GM12878 (cell line): ENCODE measurements around the gene NFE2L2. TPM values are rescaled to one million over a fixed set of nuclear protein-coding genes. Genes with fewer than 3 reads are reported as not detected.

Source experiments
- ATAC-seq: fragments of 200-7000 bp; cut with Tn5 transposase; 3 replicates; pipeline ENCODE4 v1.9.1; 2020; ENCODE audit warnings: mild to moderate bottlenecking, moderate library complexity
- BruUV-seq: library from RNA; stranded (reverse); fragments of 400-500 nt; replicated peaks from 2 replicates; lab custom pipeline; 2021; lab: Mats Ljungman, UMichigan
- CTCF ChIA-PET: fragments of 300-600 bp; sonication (Branson Sonifier 250); formaldehyde crosslinking; extraction: SDS; loops from one replicate; lab custom pipeline; 2021; ENCODE audit warnings: inconsistent platforms; lab: Yijun Ruan, JAX
- POLR2A ChIA-PET: fragments of 350-600 bp; formaldehyde crosslinking; extraction: SDS; loops from one replicate; lab custom pipeline; 2021; ENCODE audit warnings: inconsistent platforms; lab: Charles Lee
- RAD21 ChIA-PET: fragments of 300-600 bp; sonication (Branson Sonifier 250); formaldehyde crosslinking; loops from one replicate; lab custom pipeline; 2023; ENCODE audit warnings: antibody characterized with exemption; ENCODE audit not compliant: unreplicated experiment; lab: Charles Lee
- SMC1A ChIA-PET: fragments of 300-600 bp; sonication (Branson Sonifier 250); formaldehyde crosslinking; loops from one replicate; lab custom pipeline; 2023; ENCODE audit not compliant: unreplicated experiment, uncharacterized antibody; lab: Charles Lee
- DNase-seq: peaks from one replicate; pipeline ENCODE4 v3.0.0-alpha.2; 2011; ENCODE audit warnings: low read depth, low spot score
- FAIRE-seq: peaks from 3 replicates; lab custom pipeline; 2011; peaks lifted over from hg19 to GRCh38; lab: Jason Lieb, UNC
- H2AFZ ChIP-seq: 2 replicates; pipeline ENCODE4 v1.6.0; 2011; ENCODE audit warnings: low read depth, low read length, control low read depth; ENCODE audit not compliant: control insufficient read depth
- H3K27ac ChIP-seq: 2 replicates; pipeline ENCODE4 v1.5.1; 2011; ENCODE audit warnings: control low read depth; ENCODE audit not compliant: control insufficient read depth, insufficient read depth
- H3K27me3 ChIP-seq, 2 experiments: replicated peaks in 1 of 2; 2 replicates each; pipeline versions ENCODE4 v1.6.0 to v1.6.1; 2011; ENCODE audit warnings: low read length in 1 of 2; ENCODE audit not compliant: control insufficient read depth in 2 of 2, insufficient read depth in 2 of 2
- H3K36me3 ChIP-seq, 2 experiments: 2 replicates each; pipeline ENCODE4 v1.5.1; 2011; ENCODE audit warnings: low read length in 1 of 2; ENCODE audit not compliant: control insufficient read depth in 2 of 2, insufficient read depth in 2 of 2
- H3K4me1 ChIP-seq: 2 replicates; pipeline ENCODE4 v1.6.1; 2011; ENCODE audit warnings: mild to moderate bottlenecking, low read length, moderate library complexity, mixed read lengths; ENCODE audit not compliant: control insufficient read depth, insufficient read depth
- H3K4me2 ChIP-seq: 2 replicates; pipeline ENCODE4 v1.6.0; 2011; ENCODE audit warnings: control low read depth; ENCODE audit not compliant: control insufficient read depth, insufficient read depth
- H3K4me3 ChIP-seq: fragments of 200-600 bp; sonication (generic); 2 replicates; pipeline ENCODE4 v1.5.1; 2016
- H3K79me2 ChIP-seq: 2 replicates; pipeline ENCODE4 v1.6.0; 2011; ENCODE audit warnings: low read length; ENCODE audit not compliant: control insufficient read depth, insufficient read depth
- H3K9ac ChIP-seq: 2 replicates; pipeline ENCODE4 v1.8.0; 2011; ENCODE audit warnings: low read length, control low read depth, mixed read lengths; ENCODE audit not compliant: control insufficient read depth, insufficient read depth
- H3K9me3 ChIP-seq: replicated peaks from 3 replicates; pipeline ENCODE4 v1.5.1; 2011; ENCODE audit warnings: mild to moderate bottlenecking, low read length; ENCODE audit not compliant: control insufficient read depth, insufficient read depth
- H4K20me1 ChIP-seq: 2 replicates; pipeline ENCODE4 v1.6.0; 2011; ENCODE audit not compliant: control insufficient read depth, insufficient read depth
- CHD2 ChIP-seq: IDR thresholded peaks from 2 replicates; pipeline ENCODE4 v1.6.1; 2011; ENCODE audit warnings: low read depth, low read length, improper control_type of control experiment, borderline replicate concordance
- CREM ChIP-seq: IDR thresholded peaks from 2 replicates; pipeline ENCODE4 v1.6.1; 2014; ENCODE audit warnings: antibody characterized with exemption, low read depth
- DPF2 ChIP-seq: fragments of 450-650 bp; IDR thresholded peaks from 2 replicates; pipeline ENCODE4 v1.6.1; 2017; ENCODE audit warnings: mild to moderate bottlenecking
- GABPA ChIP-seq: IDR thresholded peaks from 2 replicates; pipeline ENCODE4 v1.6.1; 2014; ENCODE audit warnings: antibody characterized with exemption, low read depth, mild to moderate bottlenecking, inconsistent platforms
- HDAC6 ChIP-seq: fragments of 200-600 bp; sonication (generic); IDR thresholded peaks from one replicate; pipeline ENCODE4 v1.8.0; 2017; ENCODE audit warnings: antibody characterized with exemption; ENCODE audit not compliant: unreplicated experiment
- IRF3 ChIP-seq: fragments of 450-650 bp; IDR thresholded peaks from 2 replicates; pipeline ENCODE4 v1.6.1; 2014; ENCODE audit warnings: mild to moderate bottlenecking
- NFYB ChIP-seq: IDR thresholded peaks from 2 replicates; pipeline ENCODE4 v1.6.1; 2011; ENCODE audit warnings: low read depth, mild to moderate bottlenecking, low read length, improper control_type of control experiment, moderate library complexity; ENCODE audit not compliant: insufficient read depth
- NR2C1 ChIP-seq: fragments of 450-650 bp; IDR thresholded peaks from 2 replicates; pipeline ENCODE4 v1.6.1; 2017; ENCODE audit warnings: antibody characterized with exemption, mild to moderate bottlenecking, moderate library complexity
- RAD21 ChIP-seq: IDR thresholded peaks from 2 replicates; pipeline ENCODE4 v1.6.1; 2011; ENCODE audit warnings: mild to moderate bottlenecking, low read depth, low read length, moderate library complexity; ENCODE audit not compliant: insufficient read depth
- RAD51 ChIP-seq: fragments of 450-650 bp; IDR thresholded peaks from 2 replicates; pipeline ENCODE4 v1.6.1; 2016; ENCODE audit warnings: moderate library complexity, mild to moderate bottlenecking, inconsistent platforms
- RUNX3 ChIP-seq: IDR thresholded peaks from 2 replicates; pipeline ENCODE4 v1.6.1; 2012; ENCODE audit warnings: low read length, inconsistent platforms
- TARDBP ChIP-seq: IDR thresholded peaks from 2 replicates; pipeline ENCODE4 v1.6.1; 2016; ENCODE audit warnings: borderline replicate concordance
- TBL1XR1 ChIP-seq: IDR thresholded peaks from 2 replicates; pipeline ENCODE4 v1.6.1; 2012; ENCODE audit warnings: low read depth, low read length, improper control_type of control experiment
- TCF7 ChIP-seq: IDR thresholded peaks from 2 replicates; pipeline ENCODE4 v1.6.1; 2014; ENCODE audit warnings: antibody characterized with exemption, borderline replicate concordance
- WRNIP1 ChIP-seq: IDR thresholded peaks from 2 replicates; pipeline ENCODE4 v1.6.1; 2011; ENCODE audit warnings: low read depth, low read length, improper control_type of control experiment, borderline replicate concordance
- ZNF207 ChIP-seq: fragments of 450-650 bp; IDR thresholded peaks from 2 replicates; pipeline ENCODE4 v1.6.1; 2014; ENCODE audit warnings: antibody characterized with exemption, mild to moderate bottlenecking, borderline replicate concordance
- WGBS: methylation state at CpG from one replicate; pipeline ENCODE4 v1.1.6; 2016; ENCODE audit warnings: low lambda C conversion rate; ENCODE audit not compliant: insufficient replicate concordance, insufficient coverage; ENCODE audit errors: missing lambda C conversion rate; 5-methylcytosine and 5-hydroxymethylcytosine counted together
- in situ Hi-C: fragments of 300-500 bp; cut with MboI; formaldehyde crosslinking; loops from 9 replicates; pipeline ENCODE4 v1.14.3; 2018; ENCODE audit warnings: mixed read lengths
- intact Hi-C: fragments of 100-400 bp; cut with micrococcal nuclease; formaldehyde crosslinking; loops from one replicate; pipeline ENCODE4 v1.14.2; 2022; ENCODE audit not compliant: unreplicated experiment
- polyA plus RNA-seq, 11 experiments: library from polyadenylated mRNA; depleted of rRNA in 4 of 11; unstranded in 6 of 11; stranded (reverse) in 5 of 11; fragments of >200 nt; fragmentation: Nextera tagmentation in 4 of 11; fragmentation: Illumina TruSeq in 1 of 11; extraction: Ambion mirVana in 4 of 11; extraction: Trizol in 1 of 11; gene quantifications; 1 replicate in 1 of 11; 2 replicates in 10 of 11; pipeline versions ENCODE4 v1.2.1 to v1.2.3, GENCODE V29; 2011 to 2016; ENCODE audit warnings: inconsistent platforms in 2 of 11, missing spikeins in 2 of 11, low read depth in 1 of 11
- total RNA-seq, 4 experiments: library from RNA; depleted of rRNA in 3 of 4; stranded (reverse); fragments of >200 nt in 3 of 4; fragmentation: Illumina TruSeq in 1 of 4; extraction: Trizol in 1 of 4; gene quantifications; 2 replicates each; pipeline versions ENCODE4 v1.2.1 to v1.2.3, GENCODE V29; 2013 to 2021
- TF ChIP-seq, protein P1 (sequence below): IDR thresholded peaks from 2 replicates; pipeline ENCODE4 v1.6.1; 2011; ENCODE audit warnings: borderline replicate concordance, low read depth, mild to moderate bottlenecking, moderate library complexity, mixed read lengths, low read length; ENCODE audit not compliant: insufficient read depth; ENCODE audit errors: extremely low read length

Gene NFE2L2
- total and polyA plus RNA-seq, 10 of the 15 experiments (the other 5 are each of a cell fraction or from before 2014, with no cell fraction given) = 18.4 to 69.8 (median 37.1) TPM

GRCh38 chr2:177204417-177204816, 60.1 kb downstream of the NFE2L2 start:
- ChIA-PET CTCF (interaction anchor here (0.8 to 1.0 kb wide), 3 partner anchors 9 to 39 kb away, joined by 3 to 4 read pairs (median 4); no protein-coding TSS in a partner anchor), SMC1A (interaction anchor here (0.6 to 1.3 kb wide), 2 partner anchors 39 to 92 kb away, joined by 3 to 4 read pairs; no protein-coding TSS in a partner anchor), RAD21 (no interaction called here), POLR2A (interaction anchor here (0.6 to 1.2 kb wide), 2 partner anchors 61 to 185 kb away, joined by 5 to 6 read pairs; no protein-coding TSS in a partner anchor)
- no peaks in the 10 kb centered on the region; the same call in 1 of the 2 replicates for H3K79me2 ChIP-seq
- ATAC-seq (no peak), FAIRE-seq (no peak), DNase-seq (no peak)
- H4K20me1 ChIP-seq = no peaks in the 10 kb centered on the region
- H3K36me3 ChIP-seq = no peaks in the 10 kb centered on the region
- H3K27ac ChIP-seq = no peak overlapping the region
- in situ Hi-C loops (no loop called here), intact Hi-C loops (no loop called here)
- no peaks in the 10 kb centered on the region for H3K9me3 ChIP-seq
- WGBS = 80% methylated on average over 3 of the region's 3 CpGs
- no peak overlapping the region for H2AFZ ChIP-seq
- no peak overlapping the region for H3K4me2 ChIP-seq
- peaks cover 16% of the 10 kb centered on the region for H3K4me1 ChIP-seq
- H3K9ac ChIP-seq = no peak overlapping the region
- no peak for TF ChIP-seq RAD21
- no peak for TF ChIP-seq RAD51
- no peaks in the 10 kb centered on the region for H3K27me3 ChIP-seq
- BruUV-seq = no TSS peak
- H3K4me3 ChIP-seq = no peak overlapping the region

- ATAC-seq (no peak; the same call in 2 of the 3 replicates), FAIRE-seq (no peak), DNase-seq (no peak)
- 37% methylated on average over 3 of the region's 3 CpGs for WGBS
- Histone ChIP-seq H3K4me1 (peaks cover 6% of the 10 kb centered on the region; the same call in 1 of the 2 replicates), H3K36me3 (no peaks in the 10 kb centered on the region), H4K20me1 (no peaks in the 10 kb centered on the region), H3K27me3 (no peaks in the 10 kb centered on the region), H2AFZ (peak overlapping the region; percentile 11; the same call in 1 of the 2 replicates), H3K9ac (no peak overlapping the region), H3K4me2 (no peak overlapping the region), H3K9me3 (no peaks in the 10 kb centered on the region), H3K4me3 (no peak overlapping the region), H3K27ac (no peak overlapping the region), H3K79me2 (no peaks in the 10 kb centered on the region)
- ChIA-PET SMC1A (interaction anchor here (0.6 to 3.5 kb wide), 8 partner anchors 8 to 860 kb away, joined by 3 to 20 read pairs (median 4); no protein-coding TSS in a partner anchor), RAD21 (interaction anchor here (0.9 to 1.9 kb wide), 2 partner anchors 37 to 61 kb away, joined by 3 to 8 read pairs; no protein-coding TSS in a partner anchor), POLR2A (interaction anchor here (0.9 to 1.0 kb wide), 2 partner anchors 16 to 80 kb away, joined by 3 to 5 read pairs; no protein-coding TSS in a partner anchor), CTCF (interaction anchor here (0.7 to 3.6 kb wide), 4 partner anchors 10 to 214 kb away, joined by 3 to 21 read pairs (median 8); no protein-coding TSS in a partner anchor)
- intact Hi-C loops (no loop called here), in situ Hi-C loops (no loop called here)
- BruUV-seq = no TSS peak
- TF ChIP-seq ZNF207 (no peak), TARDBP (no peak), TCF7 (no peak), WRNIP1 (no peak), NFYB (no peak), HDAC6 (no peak), DPF2 (no peak), TBL1XR1 (no peak), CHD2 (no peak), GABPA (no peak), RUNX3 (no peak), NR2C1 (no peak), CREM (no peak), IRF3 (no peak)
- TF ChIP-seq, protein P1, sequence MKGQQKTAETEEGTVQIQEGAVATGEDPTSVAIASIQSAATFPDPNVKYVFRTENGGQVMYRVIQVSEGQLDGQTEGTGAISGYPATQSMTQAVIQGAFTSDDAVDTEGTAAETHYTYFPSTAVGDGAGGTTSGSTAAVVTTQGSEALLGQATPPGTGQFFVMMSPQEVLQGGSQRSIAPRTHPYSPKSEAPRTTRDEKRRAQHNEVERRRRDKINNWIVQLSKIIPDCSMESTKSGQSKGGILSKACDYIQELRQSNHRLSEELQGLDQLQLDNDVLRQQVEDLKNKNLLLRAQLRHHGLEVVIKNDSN = no peak
These were observed 62.6 kb downstream of the NFE2L2 start for GRCh38 chr2:177201919-177202346.
